Epithelial cell of esophagus (primary cell): ENCODE measurements around the gene CBFA2T2.
"Not testable (repeated sequence)": the region's sequence is repeated elsewhere in the genome, so short reads cannot be mapped to it uniquely, and the experiment has no call there.

Source experiments
- DNase-seq: peaks from one replicate; pipeline ENCODE4 v3.0.0; 2010; ENCODE audit warnings: low read depth
- H3K4me3 ChIP-seq: 2 replicates; pipeline ENCODE4 v1.5.1; 2011; ENCODE audit warnings: mild to moderate bottlenecking, low read length, control low read depth
- CTCF ChIP-seq: IDR thresholded peaks from 2 replicates; pipeline ENCODE4 v1.5.1; 2011; ENCODE audit warnings: low read depth, mild to moderate bottlenecking, low read length, control low read depth, inconsistent platforms; ENCODE audit not compliant: insufficient read depth; ENCODE audit errors: missing control alignments

CBFA2T2 gene

GRCh38 chr20:33554914-33555420 is 65.1 kb downstream of the CBFA2T2 start:
- no peak for TF ChIP-seq CTCF
- DNase-seq: peak; percentile 92

GRCh38 chr20:33555755-33556154 is 65.9 kb downstream of the CBFA2T2 start:
- no peak for TF ChIP-seq CTCF
- no peak for DNase-seq
- H3K4me3 ChIP-seq: no peak overlapping the region

More at GRCh38 chr20:33554914-33555420, 65.1 kb downstream of the CBFA2T2 start:
- no peak overlapping the region for H3K4me3 ChIP-seq

GRCh38 chr20:33556246-33556645 is 66.3 kb downstream of the CBFA2T2 start:
- no peak for TF ChIP-seq CTCF
- DNase-seq: no peak
- H3K4me3 ChIP-seq: no peak overlapping the region

GRCh38 chr20:33558348-33559144 is 68.7 kb downstream of the CBFA2T2 start:
- no peak overlapping the region for H3K4me3 ChIP-seq
- TF ChIP-seq CTCF: no peak
- no peak for DNase-seq

- DNase-seq: peak; percentile 23
- TF ChIP-seq CTCF: no peak
- H3K4me3 ChIP-seq: no peak overlapping the region
Observed at GRCh38 chr20:33559212-33559611, 69.3 kb downstream of the CBFA2T2 start.

GRCh38 chr20:33560026-33560425 is 70.1 kb downstream of the CBFA2T2 start:
- DNase-seq: no peak
- no peak overlapping the region for H3K4me3 ChIP-seq
- TF ChIP-seq CTCF: no peak

GRCh38 chr20:33561053-33561452 is 71.2 kb downstream of the CBFA2T2 start:
- DNase-seq, H3K4me3 ChIP-seq: not testable (repeated sequence)
